Measurements from ENCODE around the gene ANKLE2. TPM values are rescaled to one million over a fixed set of nuclear protein-coding genes. Genes with fewer than 3 reads are reported as not detected.

Gene ANKLE2
- total RNA-seq, 6 experiments from 2014 or later, result 43.7 to 54.6 (median 47.2) TPM

DNA sequence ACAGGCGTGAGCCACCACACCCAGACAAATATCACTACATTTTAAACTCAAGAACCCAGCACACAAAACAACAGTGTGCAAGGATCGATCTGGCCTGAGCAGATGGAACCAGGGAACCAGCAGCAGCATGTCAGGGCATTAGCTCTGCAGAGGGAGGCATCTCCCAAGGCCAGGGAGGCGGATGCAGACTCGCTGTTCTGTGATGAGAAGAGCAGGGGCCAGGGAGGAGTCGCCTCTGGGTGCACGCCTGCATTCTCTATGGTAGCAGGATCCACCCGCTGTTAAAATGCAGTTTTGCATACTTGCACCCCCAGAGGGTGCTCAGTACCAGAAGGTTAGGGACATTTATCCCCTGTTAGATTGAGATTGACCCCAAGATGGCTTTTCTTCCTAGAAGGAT is 33.1 kb downstream of the ANKLE2 start:
- Mint-ChIP-seq H3K27me3 (ENCODE audit: insufficient read depth) (peaks cover 7% of the 10 kb centered on the region), H3K4me1 (ENCODE audit: low read depth) (peaks cover 17% of the 10 kb centered on the region), H3K36me3 (ENCODE audit: low read depth) (peaks cover 78% of the 10 kb centered on the region), H3K27ac (peak overlapping the region; percentile 21; the same call in 1 of the 2 replicates), H3K4me3 (no peak overlapping the region), H3K9me3 (no peaks in the 10 kb centered on the region)
- DNase-seq, result no peak
- TF ChIP-seq, protein P1, sequence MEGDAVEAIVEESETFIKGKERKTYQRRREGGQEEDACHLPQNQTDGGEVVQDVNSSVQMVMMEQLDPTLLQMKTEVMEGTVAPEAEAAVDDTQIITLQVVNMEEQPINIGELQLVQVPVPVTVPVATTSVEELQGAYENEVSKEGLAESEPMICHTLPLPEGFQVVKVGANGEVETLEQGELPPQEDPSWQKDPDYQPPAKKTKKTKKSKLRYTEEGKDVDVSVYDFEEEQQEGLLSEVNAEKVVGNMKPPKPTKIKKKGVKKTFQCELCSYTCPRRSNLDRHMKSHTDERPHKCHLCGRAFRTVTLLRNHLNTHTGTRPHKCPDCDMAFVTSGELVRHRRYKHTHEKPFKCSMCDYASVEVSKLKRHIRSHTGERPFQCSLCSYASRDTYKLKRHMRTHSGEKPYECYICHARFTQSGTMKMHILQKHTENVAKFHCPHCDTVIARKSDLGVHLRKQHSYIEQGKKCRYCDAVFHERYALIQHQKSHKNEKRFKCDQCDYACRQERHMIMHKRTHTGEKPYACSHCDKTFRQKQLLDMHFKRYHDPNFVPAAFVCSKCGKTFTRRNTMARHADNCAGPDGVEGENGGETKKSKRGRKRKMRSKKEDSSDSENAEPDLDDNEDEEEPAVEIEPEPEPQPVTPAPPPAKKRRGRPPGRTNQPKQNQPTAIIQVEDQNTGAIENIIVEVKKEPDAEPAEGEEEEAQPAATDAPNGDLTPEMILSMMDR (IDR thresholded peaks at IDR 0.05), result no peak

DNA sequence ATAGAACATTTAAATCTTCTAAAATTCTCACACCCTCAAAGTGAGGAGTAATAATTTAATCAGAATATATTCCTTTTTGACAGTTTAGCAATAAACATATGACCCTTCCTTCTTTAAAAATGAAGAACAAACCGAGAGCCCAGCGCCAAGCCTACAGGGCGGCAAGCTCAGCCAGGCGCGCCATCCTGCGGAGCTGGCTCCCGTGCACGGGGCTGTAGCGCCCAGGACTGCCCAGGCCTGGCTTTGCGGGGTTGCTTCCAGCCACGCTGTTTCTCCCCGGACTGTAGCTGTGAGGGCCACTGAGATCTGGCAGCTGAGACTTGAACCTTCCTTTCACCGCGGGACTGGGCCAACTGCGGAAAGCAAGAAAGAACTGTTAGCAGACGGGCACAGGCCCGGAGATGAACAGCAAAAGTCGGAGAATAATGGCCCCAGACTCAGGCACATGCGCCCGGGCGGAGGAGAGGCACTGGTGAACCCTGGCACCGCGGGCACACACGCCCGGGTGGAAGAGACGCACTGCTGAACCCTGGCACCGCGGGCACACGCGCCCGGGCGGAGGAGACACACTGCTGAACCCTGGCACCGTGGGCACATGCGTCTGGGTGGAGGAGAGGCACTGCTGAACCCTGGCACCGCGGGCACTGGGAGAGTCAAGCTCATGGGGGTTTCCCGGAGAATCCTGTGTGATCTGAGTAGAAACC is 34.4 kb downstream of the ANKLE2 start:
- Mint-ChIP-seq H3K4me1 (ENCODE audit: low read depth) (peaks cover 21% of the 10 kb centered on the region), H3K36me3 (ENCODE audit: low read depth) (peaks cover 69% of the 10 kb centered on the region), H3K4me3 (no peak overlapping the region), H3K27ac (no peak overlapping the region), H3K9me3 (no peaks in the 10 kb centered on the region), H3K27me3 (ENCODE audit: insufficient read depth) (peaks cover 6% of the 10 kb centered on the region)
- DNase-seq, result no peak
- TF ChIP-seq, protein P1 (IDR thresholded peaks at IDR 0.05), result no peak

DNA sequence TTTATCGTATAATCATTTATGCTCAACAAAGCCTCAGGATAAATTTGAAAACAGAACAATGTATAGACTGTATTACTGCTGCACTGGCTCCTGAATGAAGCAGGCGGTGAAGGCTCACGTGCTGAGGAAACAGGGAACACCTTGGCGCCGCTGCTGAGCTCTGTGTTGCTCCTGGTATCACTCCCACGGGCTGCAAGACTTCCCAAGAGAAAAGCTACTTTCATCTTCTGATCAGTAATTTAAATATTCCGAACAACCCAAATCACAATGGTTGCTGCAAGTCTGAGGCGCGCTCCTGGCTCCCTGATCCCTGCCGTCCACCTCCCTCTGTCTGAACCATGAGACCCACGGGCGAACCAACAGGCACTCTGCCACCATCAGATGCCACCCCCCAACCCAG is 35.2 kb downstream of the ANKLE2 start:
- Mint-ChIP-seq H3K9me3 (no peaks in the 10 kb centered on the region), H3K27ac (peak overlapping the region; percentile 67; the same call in 1 of the 2 replicates), H3K36me3 (ENCODE audit: low read depth) (peaks cover 61% of the 10 kb centered on the region), H3K4me3 (no peak overlapping the region), H3K27me3 (ENCODE audit: insufficient read depth) (peaks cover 5% of the 10 kb centered on the region), H3K4me1 (ENCODE audit: low read depth) (peaks cover 21% of the 10 kb centered on the region)
- TF ChIP-seq, protein P1 (IDR thresholded peaks at IDR 0.05), result no peak
- no peak for DNase-seq

DNA sequence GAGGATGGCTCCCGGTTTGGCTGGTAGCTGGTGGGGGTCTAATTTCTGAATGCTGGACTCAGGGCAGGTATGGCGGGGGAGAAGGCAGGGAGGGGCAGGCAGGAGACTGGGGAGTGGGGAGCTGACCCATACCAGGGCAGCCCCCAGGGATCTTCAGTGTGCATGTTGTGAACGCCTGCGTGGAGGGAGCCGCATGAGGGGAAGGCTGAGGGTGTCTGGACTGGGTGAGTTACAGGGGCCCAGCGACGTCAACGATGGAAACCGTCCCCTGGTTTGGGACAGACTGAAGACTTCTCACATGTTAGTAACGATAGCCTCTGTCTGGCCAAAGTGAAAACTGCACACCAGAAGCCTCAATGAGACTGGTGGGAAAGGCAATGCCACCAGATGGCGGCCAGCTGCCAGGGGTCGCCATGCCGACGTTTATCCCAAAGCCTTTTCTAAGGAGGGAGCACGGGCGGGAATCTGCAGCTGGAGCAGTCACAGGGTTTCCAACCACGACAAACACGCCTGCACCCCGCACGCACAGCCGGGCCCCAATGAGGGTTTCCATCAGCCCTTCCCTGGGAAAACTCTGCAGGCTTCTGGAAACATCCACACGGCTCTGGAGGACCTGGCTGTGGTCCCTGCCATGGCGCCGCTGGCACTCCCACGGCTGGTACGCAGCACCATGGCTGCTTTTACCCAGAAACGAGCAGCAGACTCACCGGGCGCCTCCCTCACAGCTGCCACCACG is 37.0 kb downstream of the ANKLE2 start:
- Mint-ChIP-seq H3K4me3 (peak overlapping the region; percentile 45; the same call in 1 of the 2 replicates), H3K36me3 (ENCODE audit: low read depth) (peaks cover 64% of the 10 kb centered on the region), H3K4me1 (ENCODE audit: low read depth) (peaks cover 17% of the 10 kb centered on the region), H3K27me3 (ENCODE audit: insufficient read depth) (peaks cover 5% of the 10 kb centered on the region), H3K9me3 (no peaks in the 10 kb centered on the region), H3K27ac (peak overlapping the region; percentile 90)
- TF ChIP-seq, protein P1 (IDR thresholded peaks at IDR 0.05), result no peak
- DNase-seq, result no peak

DNA sequence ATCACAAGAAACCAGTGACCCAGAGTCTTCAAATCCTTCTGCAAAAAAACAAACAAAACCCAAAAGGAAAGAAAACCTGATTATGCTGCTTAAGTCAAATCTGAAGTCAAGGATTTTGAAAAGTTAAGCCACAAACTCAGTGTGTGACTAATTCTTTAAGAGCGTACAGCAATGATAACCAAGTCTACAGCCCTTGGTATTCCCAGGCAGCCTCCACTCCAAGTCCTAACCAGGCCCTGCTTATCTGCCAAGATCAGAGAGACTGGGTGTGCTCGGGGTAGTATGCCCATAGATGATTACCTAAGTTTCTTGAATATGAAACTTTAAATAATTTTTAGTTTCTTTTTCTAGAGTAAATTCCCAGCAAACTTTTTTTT is 37.9 kb downstream of the ANKLE2 start:
- Mint-ChIP-seq H3K36me3 (ENCODE audit: low read depth) (peaks cover 67% of the 10 kb centered on the region), H3K4me1 (ENCODE audit: low read depth) (peaks cover 15% of the 10 kb centered on the region), H3K27me3 (ENCODE audit: insufficient read depth) (peaks cover 8% of the 10 kb centered on the region), H3K27ac (peak overlapping the region; percentile 90), H3K9me3 (0 out of 2 replicates have a peak, but pooled peaks cover 6% of the 10 kb centered on the region), H3K4me3 (peak overlapping the region; percentile 47; the same call in 1 of the 2 replicates)
- TF ChIP-seq, protein P1 (IDR thresholded peaks at IDR 0.05), result no peak
- peak; percentile 76 for DNase-seq

Data from HFFc6 (cell line).